Dermis blood vessel endothelial cell (primary cell): ENCODE results near the gene FZD2. TPM values are rescaled to one million over a fixed set of nuclear protein-coding genes. Genes with fewer than 3 reads are reported as not detected.
"Not testable (repeated sequence)": the region's sequence is repeated elsewhere in the genome, so short reads cannot be mapped to it uniquely, and the experiment has no call there.

Experiments used
- DNase-seq: peaks from one replicate; pipeline ENCODE4 v3.0.0; 2010
- total RNA-seq: library from RNA; depleted of rRNA; stranded (reverse); fragments of >200 nt; gene quantifications from 2 replicates; pipeline ENCODE4 v1.2.3, GENCODE V29; 2014

Gene FZD2
- total RNA-seq, 1 donor from 2014 or later: 0.68 TPM

DNA sequence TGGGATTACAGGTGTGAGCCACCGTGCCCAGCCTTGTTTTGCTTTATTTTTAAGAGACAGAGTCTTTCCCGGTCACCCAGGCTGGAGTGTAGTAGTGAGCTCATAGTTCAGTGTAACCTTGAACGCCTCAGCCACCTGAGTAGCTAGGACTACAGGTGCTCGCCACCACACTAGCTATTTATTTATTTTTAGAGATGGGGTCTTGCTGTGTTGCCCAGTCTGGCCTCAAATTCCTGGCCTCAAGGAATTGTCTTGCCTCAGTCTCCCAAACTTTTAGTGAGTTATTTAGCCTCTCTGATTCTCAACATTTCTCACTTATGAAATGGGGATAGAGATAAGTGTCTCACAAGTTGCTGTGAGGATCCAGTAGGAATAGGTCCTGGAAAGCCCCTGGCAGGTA, 21.7 kb downstream of the FZD2 start:
- no peak for DNase-seq

DNA sequence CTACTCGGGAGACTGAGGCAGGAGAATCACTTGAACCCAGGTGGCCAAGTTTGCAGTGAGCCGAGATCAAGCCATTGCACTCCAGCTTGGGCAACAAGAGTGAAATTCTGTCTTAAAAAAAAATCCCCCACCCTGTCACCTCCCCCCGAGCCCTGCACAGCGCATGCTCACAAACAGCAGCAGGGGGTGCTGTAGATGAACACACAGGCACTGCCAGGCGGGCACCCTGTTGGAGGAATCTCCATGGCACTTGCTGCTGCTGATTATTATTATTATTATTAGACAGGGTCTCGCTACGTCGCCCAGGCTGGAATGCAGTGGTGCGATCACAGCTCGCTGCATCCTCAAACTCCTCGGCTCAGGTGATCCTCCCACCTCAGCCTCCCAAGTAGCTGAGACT, 24.6 kb downstream of the FZD2 start:
- DNase-seq: peak; percentile 40

DNA sequence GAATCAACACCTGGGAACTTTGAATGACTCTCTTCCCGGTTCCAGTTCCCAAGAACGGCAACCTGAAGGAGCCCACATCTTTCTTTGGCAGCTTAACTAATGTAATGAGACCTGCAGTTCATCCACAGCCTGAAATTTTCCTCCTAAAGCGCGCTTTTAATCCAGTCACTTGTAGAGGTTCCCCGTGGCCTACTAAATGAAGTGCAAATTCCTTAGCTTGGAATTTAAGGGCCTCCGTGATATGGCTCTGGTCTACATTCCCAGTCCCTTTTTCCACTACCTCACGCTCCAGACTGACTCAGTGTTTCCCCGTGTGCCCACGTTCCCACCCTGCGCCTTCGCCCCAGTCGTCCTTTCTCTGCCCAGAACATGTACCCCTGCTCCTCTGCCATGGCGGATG, 27.2 kb downstream of the FZD2 start:
- DNase-seq: no peak

DNA sequence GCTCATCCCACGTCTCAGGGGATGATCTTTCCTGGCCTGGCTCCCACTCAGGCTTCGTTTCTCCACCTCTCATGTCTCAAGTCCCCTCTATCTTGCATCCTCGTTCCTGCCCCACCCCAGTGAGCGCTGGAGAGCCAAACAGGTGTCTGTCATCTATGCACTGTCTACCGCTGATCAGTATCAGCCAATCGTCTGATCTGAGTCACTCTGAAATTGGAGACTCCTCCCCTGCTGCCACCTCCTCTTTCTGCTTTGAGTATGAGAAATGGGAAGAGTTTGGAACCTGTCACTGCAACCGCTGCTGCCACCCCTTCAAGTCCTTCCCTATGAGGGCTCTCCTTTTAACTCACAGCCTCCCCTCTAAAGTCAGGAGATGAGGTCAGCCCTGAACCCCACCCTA, 28.0 kb downstream of the FZD2 start:
- DNase-seq: no peak

DNA sequence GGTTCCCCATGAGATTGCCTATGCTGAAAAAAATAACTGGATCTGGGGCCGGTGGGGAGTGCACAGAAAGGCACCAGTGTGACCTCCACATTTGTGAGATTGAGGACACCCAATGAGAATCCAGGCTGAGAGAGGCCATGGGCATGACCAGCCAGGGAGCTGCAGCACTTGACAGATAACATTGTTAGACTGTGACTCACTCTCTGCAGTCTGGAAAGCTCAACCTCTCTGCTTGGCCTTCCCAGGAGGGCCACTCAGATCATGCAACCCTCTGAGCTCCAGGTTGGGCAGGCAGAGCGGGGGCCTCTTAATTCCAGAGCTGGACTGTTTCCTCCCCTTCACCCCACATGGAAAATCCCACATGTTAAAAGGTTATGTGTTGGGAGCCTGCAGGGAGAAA, 30.1 kb downstream of the FZD2 start:
- DNase-seq: peak; percentile 82

DNA sequence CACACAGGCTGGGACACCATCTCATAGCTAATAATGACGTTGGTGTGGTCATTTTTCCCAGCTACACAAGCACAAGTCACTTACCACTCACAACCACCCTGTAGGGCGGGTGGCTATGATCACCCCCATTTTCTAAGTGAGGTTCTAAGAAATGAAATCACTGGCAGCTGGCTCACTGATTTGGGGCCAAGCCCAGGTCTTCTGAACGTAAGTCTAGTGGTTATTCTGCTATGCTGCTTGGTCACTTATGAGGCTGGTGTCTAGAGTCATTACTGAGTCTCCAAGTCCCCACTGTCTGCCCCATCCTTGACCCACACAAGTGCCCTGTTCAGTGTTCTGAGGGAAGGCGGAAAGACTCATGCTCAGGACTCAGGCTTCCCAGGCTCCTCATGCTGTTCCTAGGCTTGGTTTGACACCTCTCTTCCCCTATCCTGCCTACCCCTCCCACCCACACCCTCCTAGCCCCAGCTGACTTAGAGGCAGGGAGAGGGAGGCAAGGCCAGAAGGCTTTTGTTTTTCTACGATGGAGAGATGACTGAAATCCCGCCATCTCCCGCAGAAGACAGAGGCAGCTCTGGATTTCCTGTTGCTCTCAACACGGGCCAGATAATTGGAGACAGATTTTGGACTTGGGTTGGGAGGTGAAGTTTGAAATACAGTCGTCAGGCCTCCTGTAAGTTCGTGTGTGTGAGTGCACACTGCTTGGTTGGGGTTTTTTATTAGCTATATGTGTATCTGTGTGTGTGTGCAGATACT, 32.2 kb downstream of the FZD2 start:
- DNase-seq: no peak

DNA sequence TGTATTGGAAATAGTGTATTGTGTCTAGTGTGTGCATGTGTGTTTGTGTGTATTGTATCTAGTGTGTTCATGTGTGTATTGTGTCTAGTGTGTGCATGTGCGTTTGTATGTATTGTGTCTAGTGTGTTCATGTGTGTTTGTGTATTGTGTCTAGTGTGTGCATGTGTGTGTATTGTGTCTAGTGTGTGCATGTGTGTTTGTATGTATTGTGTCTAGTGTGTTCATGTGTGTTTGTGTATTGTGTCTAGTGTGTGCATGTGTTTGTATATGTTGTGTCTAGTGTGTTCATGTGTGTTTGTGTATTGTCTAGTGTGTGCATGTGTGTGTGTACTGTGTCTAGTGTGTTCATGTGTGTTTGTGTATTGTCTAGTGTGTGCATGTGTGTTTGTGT, 32.8 kb downstream of the FZD2 start:
- DNase-seq: not testable (repeated sequence)

DNA sequence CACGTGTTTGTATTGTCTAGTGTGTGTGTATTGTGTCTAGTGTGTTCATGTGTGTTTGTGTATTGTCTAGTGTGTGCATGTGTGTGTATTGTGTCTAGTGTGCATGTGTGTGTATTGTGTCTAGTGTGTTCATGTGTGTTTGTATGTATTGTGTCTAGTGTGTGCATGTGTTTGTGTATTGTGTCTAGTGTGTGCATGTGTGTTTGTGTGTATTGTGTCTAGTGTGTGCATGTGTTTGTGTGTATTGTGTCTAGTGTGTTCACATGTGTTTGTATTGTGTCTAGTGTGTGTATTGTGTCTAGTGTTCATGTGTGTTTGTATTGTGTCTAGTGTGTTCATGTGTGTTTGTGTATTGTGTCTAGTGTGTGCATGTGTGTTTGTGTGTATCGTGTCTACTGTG, 33.5 kb downstream of the FZD2 start:
- DNase-seq: not testable (repeated sequence)

DNA sequence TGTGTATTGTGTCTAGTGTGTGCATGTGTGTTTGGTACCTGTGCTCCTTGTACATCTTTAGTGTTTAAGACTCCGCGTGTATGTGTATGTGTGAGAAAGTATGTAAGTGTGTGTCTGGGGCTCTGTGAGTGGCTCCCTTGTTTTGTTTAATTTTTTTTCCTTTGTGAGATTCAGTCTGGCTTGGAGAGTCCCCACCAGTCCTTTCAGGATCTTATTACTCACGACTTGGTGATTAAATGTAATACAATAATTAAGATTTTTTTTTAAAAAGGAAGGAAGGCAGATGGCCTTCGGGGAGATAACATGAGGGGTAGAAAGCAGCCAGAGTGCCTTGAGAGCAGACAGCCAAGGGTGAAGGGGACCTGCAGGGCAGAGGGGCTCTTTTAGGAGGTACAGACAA, 33.9 kb downstream of the FZD2 start:
- no peak for DNase-seq

DNA sequence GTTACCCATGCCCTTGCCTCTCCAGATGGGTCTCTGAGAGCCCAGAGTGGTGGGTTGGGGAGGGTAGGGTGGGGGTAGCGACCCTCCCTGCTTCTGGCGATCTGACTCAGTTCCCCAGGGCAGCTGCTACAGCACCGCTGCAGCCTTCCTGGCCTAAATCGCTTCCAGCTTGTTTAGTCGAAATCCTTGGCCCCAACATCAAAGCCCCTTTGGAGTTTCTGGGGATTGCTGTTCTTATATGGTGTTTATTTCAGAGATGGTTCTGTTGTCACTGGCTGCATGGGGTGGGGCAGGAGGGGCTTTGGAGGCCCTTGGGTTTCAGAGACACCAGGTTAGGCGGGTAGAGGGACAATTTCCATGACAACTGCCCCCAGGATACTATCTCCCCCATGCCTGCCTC, 35.9 kb downstream of the FZD2 start:
- no peak for DNase-seq

DNA sequence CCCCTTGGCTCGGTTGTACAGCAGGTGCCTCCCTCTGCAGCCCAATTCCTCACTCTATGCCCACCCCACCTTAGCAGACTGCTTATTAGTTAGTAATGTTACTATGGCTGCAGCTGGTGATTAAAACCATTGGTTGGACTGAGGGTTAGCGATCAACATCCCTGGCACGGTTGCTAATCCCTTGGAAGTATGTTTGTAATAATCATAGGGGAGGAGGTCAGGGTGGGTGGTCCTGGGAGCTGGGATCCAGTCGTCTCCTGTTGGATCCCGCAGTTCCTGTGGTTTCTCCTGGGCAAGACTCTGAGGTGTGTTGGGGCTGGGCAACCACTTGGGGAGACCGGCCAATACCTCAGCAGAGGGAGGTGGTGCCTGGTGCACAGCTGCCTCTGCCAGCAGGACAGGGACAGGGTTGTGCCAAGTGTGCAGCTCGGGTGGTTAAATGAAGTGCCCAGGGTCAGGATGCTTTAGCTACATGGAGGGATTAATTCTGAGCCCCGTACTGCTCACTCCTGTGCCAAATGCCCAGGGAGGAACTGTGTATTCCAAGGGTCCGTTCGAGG, 38.0 kb downstream of the FZD2 start:
- DNase-seq: no peak

DNA sequence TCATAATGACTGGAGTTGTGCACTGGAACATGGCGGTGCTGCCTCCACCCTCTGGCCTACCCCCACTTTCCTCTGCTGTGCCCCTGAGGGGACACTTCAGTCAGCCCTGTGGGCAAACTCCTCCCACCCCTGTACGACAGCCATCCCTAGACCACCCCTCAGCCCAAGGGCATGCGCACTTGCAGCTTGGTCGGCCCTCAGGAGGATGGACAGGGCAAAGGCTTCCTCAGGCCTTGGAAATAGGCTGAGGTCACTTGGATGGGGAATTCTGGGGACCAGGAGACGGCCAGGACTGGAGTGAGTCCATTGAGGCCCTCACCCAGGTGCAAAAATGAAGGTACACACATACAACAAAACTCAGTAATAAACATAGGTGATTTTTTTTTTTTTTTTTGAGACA, 41.0 kb downstream of the FZD2 start:
- no peak for DNase-seq

DNA sequence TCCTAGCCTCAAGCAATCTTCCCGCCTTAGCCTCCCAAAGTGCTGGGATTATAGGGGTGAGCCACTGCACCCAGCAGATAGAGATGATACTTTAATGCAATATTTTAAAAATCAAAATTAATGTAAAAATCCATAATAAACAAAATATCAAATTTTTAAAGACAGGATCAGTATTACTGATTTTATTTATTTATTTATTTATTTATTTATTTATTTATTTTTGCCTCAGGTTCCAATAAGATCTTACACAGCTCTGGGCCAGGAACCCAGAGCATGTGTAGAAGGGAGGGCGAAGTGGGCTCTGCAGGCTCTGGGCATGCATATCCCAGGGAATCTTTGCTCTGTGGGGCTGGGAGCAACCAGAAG, 41.6 kb downstream of the FZD2 start:
- DNase-seq: no peak

DNA sequence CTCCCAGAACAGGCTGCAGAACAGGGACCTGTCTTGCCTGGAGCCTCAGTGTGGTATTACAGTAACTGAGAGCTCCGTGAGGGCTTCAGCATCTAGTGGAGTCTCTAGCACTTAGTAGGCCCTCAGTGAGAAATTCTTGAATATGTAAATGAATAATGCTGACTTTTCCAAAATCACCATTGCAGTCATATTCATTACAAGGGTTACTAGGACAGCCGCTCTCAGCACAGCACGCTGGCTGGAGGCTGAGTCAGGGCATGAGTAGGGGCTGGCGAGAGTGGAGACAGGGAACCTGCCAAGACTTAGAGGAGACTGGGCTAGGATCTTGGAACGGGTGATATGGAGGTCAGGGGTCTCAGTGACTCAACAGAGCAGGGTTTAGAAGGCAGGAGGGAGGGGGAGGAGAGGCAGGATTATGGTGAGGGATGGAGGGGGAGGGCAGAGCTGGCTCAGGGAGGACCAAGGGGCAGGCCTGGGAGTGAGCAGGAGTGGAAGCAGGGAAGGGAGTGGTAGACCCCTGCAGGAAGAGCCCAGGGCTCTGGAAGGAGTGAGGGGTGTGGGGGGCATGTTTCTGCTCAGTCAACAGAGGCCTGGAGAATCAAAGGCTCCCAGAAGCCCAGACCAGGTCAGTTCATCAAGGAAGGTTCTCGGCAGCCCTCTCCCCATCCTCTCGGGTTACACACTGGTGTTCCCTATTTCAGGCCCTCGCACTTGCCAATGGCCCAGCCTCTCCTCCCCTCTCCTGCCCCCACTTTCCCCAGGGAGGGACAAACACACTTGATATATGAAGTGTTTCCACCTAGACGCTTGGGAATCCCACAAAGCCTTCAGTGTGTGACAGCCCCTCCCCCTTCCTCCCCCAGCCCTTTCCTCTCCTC, 42.3 kb downstream of the FZD2 start:
- peak; percentile 66 for DNase-seq

DNA sequence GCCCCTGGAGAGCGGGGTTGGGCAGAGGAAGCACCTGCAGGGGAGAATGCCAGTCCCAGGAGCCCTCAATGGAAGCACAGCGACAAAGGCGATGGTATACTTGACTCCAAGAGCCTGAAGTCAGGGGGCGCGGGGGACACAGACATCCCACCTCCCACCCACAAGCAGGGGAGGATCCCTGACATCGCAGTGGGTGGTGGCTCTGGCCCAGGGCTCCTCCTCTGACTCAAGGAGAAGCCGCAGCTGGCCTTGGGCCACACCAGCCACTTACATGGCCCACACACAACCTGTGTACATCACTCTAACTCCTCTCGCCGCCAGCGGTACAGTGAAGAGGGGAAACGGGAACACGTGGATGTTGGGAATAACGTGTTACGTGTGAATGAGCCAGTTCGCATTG, 44.3 kb downstream of the FZD2 start:
- DNase-seq: no peak

DNA sequence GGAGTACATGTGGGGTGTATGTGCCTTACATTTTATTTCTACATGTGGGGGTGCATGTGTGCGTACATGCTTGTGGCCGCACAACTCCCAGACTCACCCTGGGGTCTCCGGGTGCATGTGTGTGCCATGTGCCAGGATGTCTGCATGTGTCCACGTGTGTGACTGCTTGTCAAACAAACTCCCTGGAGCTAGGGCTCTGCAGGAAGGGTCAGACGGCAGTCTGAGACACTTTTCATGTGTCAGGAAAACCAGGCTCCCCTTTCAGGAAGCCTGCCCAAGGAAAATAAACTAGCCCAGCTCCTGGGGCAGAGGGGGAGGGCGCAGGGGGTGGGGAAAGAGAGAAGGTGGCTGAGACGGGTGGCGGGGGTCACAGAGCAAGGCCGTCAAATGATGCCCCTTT, 44.7 kb downstream of the FZD2 start:
- peak; percentile 31 for DNase-seq

DNA sequence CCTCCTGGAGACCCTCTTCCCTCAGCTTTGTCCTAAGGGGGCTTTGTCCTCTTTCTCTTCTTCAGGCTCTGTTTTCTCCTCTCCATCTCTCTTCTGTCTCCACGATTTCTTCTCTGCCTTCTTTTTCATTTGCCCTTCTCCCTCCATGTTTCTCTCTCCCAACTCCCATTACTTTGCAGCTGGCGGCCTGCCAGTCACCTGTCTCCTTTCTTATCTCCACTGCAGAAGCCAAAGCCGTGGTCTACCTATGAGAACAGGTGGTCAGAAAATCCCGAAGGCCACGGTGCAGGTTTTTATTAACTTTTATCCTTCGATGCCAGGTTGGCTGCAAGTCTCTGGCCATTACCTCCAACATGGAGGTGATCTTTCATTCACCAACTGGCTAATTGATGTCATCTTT, 45.1 kb downstream of the FZD2 start:
- DNase-seq: no peak

DNA sequence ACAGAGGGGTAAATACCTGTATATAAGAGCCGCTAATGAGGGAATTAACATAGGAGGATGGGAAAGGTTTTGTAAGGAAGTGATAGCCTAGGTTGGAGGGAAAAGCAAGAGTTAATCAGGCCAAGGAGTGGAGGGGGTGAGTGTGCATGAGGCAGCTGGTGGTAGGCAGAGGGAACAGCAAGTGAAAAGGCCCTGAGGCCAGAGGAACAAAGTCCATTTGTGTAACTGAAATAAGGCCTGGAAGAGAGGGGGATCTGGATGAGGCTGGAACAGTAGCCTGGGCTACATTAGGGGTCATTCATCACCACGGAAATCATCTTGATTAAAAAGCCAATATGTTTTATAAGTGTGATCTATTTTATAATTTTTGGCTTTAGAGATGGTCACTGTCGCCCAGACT, 45.7 kb downstream of the FZD2 start:
- DNase-seq: no peak

DNA sequence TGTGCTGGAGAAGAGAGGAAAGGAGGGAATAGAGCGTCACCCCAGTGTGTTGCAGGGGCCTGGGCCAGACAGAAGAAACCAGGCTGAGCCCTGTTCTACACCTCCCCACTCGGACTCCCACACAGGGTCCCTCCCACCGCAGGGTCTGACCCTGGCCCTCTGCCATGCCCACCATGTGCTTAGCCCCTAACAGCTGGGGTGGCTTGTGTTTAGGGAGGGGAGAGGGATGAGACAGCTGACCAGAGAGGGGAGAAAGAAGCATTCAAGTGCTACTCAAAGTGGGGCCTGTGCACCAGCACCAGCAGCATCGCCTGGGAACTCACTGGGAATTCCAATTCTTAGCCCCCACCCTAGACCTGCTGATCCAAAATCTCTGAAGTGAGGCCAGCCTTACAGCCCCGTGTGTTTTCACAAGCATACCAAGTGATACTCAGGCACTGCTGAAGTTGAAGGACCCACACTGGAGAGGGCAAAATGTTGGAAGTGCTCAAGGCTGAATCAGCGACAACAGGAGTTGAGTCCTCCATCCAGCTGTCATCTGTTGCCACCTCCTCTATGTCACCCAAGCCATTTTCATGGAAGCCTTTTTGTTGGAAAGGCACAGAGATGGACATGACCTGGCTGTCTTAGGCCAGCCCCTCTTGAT, 47.0 kb downstream of the FZD2 start:
- no peak for DNase-seq

DNA sequence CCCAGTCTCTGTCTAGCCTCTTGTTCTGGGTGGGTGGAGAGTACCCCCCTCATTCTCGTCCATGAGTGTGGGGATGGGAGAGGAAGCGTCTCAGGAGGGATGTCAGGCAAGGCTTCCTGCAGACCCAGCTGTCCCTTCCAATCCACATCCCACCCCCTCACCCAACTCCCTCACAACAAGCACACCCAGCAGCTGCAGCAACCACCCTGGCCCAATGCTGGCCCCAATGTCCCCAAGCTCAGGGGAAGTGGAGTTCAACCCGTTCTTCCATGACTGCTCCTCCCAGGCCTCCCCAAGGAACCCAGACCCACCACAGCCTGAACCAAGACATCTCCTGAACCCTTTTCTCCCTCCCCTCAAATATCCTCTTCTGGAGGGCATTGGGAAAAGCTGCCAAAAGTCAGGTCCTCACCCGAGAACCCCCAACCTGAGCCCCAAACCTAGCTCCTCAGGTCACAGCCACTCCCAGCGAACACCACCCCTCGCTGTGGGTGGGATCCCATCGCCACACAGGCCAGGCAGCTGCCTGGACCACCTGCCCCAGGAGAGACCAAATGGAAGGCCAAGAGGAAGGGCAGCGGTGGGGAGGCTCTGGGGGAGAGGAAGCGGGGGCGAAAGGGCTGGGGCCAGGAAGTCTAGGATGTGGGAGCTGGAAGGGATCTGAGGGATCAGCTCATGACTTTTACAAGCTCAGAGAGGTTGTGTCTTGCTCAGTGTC, 47.6 kb downstream of the FZD2 start:
- DNase-seq: no peak

DNA sequence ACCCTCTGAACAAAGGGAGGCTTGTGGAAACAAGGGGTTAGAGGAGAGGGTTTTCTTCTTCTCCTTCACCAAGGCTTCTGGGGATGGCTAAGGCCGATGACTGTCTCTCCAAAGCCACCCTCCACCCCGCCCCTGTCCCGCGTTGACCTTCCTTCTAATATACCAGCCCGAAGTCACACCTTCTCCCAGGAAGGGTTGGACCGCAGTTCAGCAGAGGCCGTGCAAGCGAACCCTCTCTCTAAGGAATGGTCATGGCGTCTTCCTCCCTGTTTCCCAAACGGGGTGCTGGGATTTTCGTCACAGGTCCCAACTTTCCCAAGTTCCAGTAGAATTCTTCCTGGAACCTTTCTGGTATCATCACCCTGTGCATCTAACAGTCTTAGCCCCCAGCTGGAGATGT, 49.4 kb downstream of the FZD2 start:
- no peak for DNase-seq

DNA sequence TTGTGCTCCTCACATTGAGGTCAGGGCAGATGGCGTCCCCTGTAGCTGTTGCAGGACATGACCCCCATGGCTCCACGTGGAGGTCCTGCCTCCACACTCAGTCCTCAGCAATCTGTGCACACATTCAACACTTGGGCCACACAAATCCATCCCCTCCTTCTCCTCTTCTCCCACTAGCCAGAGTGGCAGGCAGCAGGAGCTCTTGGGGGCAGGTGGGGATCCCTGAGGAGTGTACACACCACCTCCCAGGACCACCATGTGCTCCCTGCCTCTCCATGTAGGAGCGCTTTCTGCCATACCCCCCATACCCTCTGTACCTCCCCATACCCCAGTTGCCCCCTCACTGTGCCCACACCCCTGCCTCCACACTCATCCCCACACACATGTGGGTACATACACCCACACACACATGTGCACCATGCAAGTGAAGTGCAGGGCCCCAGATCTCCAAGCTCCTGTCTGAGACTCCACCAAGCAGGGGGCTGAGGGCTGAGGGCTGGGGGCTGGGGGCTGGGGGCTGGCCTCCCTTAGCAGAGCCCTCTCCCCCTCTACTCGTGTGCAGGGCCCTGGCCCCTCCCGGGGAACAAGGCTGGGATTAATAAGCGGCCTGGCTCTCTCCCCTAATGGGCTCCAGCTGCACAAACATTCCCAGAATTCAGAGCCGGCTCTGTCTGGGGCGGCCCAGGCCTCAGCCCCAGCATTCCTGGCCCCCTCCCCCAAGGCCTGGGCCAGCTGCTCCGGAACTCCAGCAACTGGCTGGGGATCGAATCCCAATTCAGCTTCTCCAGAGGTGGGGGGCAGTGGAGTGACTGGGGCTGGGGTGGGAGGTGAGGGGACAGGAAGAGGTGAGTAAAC, 50.8 kb downstream of the FZD2 start:
- DNase-seq: no peak
